Activated CD8-positive, alpha-beta memory T cell treated with anti-CD3 and anti-CD28 coated beads for 48 hours (primary cell): ENCODE measurements around the gene MYO5B.

Experiments used
- DNase-seq, 3 experiments: peaks; one replicate each; pipeline ENCODE4 v3.0.0-alpha.2; 2020; ENCODE audit warnings: low read depth in 2 of 3, low spot score in 2 of 3

Gene MYO5B

DNA sequence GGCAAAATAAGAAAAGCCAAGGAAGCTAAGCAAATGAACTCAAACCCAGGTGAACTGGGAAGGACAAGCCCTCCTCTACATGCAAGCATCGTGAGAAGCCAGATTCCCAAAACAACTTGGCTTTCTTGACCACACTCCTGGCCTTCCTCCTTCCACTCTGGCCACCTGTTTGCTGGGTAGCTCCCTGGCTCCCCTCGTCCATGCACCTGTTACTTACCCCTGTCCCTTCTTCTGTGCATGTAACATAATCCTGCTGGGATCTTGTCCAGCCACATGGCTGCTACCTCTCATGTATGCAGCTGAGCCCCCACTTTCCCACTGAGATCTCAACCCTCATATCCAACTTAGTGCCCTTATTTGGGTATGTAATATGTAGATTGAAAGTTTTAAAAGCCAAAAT lies 121.6 kb downstream of the MYO5B start:
- DNase-seq: no peak

DNA sequence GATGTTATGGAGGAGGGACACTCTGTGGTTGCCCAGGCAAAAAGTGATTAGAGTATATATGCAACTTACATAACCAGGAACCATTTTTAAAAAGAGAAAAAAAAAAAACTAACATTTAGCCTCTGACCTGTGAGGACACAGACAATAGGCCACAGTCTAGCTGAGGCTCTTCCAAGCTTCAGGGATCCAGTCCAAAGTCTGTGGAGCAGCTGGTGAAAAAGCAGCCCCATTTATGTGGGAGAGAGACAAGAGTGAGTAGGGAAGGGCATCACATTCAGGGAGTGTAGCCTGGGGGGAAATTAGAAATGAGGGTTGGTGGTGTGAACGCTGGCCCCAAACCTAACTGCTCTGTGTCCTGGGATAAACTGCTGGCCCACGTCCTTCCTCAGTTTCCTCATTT lies 122.8 kb downstream of the MYO5B start:
- no peak for DNase-seq

DNA sequence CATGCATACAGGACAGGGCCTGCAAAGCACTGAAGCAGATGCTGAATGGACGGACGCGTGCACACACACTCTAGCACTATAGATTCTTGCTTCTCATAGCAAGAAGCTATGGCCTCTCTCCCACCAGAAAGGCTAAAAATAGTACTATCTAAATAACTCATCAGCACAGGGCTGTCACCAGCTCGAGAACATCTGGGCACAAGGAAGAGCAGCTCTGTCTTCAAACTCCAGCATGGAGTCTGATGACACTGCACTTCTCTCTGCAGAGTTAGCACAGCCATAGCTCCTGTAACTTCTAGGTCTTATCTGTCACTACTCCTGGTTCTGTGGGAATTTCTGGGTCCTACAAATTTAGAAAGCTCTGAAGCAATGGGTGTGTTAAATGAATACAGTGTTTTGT lies 123.5 kb downstream of the MYO5B start:
- DNase-seq: no peak

DNA sequence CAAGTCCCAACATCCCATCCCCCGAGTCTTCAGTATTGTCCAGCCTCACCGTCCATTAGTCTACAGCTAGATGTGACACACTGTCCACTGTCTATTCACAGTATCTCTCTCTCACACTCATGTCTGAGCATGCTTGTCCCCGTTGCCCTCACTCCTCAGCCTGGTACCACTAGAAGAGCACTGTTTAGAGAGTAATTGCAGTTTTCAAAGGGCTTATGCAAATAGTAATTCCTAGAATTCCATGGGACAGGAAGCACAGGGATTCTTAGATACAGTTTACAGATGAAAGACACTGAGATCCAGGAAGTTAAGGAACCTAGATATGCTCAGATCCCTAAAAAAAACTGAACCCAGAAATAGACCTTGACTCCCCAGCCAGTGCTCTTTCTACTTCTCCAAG lies 125.5 kb downstream of the MYO5B start:
- no peak for DNase-seq

DNA sequence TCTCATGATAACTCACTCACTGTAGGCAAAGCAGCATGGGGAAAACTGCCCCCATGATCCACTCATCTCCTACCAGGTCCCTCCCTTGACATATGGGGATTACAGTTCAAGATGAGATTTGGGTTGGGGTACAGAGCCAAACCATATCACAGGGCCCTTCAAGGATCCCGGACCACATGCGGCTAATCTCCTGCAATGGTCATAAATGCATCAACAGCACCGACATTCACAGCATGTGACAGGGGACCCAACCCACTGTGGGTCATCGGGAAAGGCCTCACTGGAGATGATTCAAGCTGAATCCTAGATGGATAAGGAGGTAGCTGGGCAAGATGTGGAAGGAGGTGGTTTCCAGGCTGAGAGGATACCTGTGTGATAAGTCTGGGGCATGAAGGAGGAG lies 129.4 kb downstream of the MYO5B start:
- no peak for DNase-seq

DNA sequence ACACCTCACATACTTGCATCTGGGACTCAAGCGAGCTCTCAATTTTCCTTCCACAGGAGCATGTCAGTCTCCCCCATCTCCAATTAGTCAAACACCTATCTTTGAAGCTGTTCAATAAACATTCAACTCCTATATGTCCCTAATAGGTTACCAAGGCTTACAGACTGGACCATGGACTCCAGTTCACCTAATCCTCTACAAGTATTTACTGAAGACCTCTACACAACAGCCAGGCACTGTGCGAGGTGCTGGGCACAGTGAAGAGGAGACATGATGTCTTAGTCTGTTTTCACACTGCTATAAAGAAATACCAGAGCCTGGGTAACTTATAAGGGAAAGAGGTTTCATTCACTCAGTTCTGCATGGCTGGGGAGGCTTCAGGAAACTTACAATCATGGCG lies 129.9 kb downstream of the MYO5B start:
- no peak for DNase-seq

DNA sequence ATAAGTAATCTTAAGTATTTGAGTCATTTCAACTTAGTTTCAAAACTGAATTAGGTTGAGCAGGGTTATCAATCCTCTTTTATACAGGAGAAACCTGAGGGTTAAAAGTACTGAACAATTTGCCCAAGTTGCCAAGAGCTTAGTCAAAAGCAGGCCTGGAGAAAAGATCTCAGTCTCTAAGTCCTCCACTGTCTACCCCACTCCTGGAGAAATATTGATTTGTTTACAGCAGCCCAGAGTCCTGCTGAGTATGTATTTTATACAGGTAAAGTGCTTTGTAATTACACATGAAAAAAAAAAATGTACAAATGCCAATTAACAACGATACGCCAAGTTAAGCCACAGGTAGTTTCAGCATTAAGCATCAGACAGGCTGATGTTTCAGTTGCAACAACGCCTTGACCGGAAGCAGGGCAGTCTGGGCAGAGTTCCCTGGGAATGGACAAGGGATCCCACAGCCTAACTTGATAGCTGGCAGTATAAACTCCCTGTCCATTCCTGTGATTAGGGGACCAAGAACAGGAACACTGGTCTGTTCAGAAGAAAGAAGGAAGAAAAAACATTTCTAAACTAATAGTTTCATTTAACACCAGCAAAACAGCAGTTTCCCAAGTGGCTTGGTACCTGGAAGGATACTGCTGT lies 132.9 kb downstream of the MYO5B start:
- DNase-seq: no peak

DNA sequence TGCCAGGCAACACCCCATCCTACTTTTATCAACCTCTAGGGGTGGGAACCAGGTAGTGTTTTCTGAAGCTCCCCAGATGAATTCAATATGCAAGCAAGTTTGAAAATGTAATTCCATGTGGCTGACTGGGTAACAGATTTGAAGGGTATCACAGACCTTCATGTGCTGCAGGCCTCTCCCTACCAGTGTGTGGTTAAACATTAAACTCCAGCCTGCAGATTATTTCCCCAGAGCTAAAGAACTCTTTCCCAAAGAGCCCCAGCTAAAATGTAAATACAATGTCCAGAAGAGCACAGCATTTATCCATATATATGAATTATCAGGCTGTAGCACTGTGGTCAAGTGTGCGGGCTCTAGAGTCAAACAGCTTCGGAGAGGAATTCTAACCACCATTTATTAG lies 134.1 kb downstream of the MYO5B start:
- DNase-seq: no peak

DNA sequence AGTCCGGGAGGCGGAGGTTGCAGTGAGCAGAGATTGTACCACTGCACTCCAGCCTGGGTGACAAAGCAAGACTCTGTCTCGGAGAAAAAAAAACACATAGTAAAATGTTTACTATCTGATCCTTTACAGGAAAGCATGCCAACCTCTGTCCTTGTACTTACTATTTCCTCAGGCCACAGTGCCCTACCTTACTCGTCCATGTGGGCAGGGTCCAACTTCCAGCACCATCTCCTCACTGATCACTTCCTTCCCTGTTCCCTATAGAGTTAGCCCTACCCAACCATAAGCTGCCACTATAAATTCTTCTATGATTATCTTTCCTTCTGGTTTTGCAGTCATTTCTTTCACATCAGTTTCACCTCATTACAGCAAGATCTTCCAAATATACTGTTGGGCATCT lies 136.2 kb downstream of the MYO5B start:
- no peak for DNase-seq

DNA sequence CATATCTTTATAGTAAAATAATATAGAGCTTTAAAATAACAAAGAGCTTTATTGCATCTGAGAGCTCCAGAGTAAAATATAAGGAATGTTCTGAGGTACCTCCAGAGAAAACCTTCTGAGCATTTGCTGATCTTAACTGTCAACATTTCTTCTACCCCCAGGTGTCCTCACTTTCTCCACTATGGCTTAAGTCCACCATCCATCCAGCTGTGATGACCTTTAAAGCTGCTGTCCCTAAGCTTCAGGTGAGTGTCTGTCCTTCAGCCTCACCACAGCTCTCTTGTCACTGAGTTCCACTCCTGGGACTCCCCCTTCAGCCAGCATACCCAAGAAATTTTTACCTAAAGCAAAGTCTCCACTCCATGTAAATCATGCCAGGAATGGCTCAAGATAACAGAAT lies 137.9 kb downstream of the MYO5B start:
- DNase-seq: no peak

DNA sequence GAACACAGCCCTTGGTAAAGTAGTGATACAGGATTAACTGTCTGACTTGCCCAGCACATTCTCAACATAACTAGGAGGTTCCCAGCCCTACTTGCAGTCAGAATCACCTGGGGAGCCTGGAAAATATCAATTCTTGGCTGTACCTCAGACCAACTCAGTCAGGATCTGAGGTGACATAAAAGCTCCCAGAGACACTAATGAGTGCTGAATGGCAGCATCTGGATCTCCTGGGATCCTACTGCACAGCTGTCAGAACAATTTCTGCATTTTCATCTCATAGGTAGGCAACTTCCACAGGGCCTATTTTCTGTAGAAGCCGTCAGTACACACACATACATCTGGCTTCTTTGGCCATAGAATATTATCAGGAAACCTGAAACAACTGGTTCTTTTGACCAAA lies 138.8 kb downstream of the MYO5B start:
- DNase-seq: no peak

DNA sequence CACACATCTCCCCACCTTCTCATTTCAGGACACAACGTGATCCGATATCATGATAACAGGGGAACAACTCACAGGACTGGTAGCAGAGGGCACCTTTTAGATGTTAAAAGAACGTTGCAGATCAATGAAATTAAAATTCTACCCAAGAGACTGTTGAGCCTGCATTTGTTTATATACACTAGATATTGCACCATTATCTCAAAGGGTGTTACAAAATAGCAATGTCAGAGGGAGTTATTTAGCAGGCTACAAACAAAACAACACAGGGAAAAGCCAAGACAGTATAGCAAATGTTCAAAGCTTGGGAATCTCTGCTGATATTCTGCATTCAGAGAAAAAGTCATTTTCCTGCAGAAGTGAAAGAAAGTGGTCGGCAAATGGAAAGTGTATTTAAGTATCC lies 139.5 kb downstream of the MYO5B start:
- no peak for DNase-seq

DNA sequence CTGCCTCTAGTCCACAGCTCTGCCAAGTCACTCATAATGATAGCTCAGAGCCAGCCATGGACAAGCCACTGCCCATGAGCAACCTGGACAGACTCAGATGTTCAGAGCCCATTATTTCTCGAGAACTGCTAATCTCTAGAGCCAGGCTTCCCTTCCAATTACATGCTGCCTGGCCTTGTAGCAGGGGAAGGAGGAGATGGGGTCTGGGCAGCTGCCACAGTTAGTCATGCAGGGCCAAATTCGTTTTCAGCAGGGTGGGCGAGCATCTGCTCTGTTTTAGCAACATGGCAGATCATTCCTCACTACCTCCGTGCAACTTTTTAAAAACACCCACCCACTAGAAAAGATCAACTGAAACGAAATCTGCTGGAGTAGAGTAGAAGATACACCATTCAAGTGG lies 141.8 kb downstream of the MYO5B start:
- DNase-seq: no peak

DNA sequence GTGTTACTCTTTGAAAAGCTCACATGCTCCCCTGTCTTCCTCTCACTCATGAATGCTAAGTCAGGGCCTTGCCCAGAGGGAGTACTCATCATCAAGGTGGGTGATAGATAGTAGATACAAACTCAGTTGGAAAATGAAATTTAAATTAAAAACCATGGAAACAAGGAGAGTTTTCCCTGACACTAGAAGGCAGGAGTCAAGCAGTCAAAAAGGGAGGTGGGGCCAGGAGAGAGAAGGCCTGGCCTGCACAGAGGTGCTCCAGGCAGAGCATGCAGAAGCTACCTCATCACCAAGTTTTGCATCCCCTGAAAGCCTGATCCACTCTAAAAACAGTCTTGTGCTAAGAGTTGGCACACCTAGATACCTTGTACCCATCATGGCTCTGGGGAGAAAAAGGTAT lies 143.7 kb downstream of the MYO5B start:
- DNase-seq: no peak

DNA sequence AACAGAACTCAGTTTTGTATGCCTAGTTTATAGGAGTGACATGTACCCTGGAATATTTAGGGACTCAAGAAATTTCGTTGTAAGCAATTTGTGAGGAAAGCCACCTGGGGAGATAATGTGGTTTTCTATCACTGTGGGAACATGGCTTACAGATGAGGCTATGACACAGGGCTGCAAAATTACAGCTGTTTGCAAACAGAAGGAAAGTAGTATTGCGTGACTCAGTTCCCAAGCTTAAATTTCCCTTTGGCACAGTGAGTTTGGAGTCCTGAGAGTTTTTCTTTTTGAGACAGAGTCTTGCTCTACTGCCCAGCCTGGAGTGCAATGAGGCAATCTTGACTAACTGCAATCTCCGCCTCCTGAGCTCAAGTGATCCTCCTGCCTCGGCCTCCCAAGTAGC lies 149.8 kb downstream of the MYO5B start:
- no peak for DNase-seq

DNA sequence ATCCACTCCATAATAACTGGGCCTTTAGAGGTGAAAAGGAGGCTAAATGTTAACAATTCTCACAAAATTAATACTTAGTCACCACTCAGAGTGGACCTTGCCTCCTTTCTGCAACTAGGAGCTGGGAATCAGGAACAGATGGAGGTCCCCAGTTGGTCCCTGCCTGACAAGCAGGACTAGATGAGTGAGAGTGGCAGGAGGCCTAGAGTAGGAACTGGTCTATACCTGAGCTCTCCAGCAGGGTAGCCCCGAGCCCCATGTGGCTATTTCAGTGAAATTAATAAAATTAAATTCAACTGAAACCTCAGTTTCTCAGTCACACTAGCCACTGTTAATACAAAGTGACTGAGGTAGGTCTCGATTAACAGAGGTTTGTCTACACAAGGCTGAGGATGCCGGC lies 150.5 kb downstream of the MYO5B start:
- no peak for DNase-seq

DNA sequence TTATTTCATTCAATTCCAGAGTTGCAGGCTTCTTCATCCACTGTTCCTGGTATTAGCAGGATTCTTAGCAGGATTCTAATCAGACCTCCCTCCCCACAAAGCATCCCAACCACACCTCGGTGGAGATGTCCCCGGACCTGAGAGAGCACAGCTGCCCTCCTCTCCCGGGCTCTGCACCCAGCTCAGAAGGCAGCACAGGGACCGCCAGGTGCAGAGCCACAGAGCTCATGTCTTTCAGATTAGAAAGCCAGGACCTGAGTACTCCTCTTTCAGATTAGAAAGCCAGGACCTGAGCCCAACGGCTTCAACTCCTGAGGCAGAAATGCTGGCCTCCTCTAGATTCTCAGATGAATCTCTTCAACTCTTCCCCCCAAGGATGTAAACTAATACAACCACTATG lies 152.3 kb downstream of the MYO5B start:
- DNase-seq: no peak

DNA sequence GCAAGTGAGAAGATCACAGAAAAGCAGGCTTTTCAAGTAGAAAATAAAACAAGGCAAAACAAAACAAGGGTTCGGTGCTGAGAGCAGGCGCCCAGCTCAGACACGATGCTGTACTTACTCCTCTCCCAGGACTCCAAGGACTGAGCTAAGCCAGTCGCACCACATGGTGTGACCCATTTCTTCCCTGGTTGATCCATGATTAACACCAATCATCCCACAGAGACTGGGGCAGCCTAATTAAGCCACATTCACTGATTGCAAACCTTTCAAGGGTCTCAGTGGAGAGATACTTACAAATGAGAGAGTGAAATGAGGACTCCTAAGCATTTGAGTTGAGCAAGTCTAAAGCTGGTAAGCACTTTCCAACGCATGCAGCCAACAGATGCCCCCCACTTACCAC lies 155.2 kb downstream of the MYO5B start:
- no peak for DNase-seq

DNA sequence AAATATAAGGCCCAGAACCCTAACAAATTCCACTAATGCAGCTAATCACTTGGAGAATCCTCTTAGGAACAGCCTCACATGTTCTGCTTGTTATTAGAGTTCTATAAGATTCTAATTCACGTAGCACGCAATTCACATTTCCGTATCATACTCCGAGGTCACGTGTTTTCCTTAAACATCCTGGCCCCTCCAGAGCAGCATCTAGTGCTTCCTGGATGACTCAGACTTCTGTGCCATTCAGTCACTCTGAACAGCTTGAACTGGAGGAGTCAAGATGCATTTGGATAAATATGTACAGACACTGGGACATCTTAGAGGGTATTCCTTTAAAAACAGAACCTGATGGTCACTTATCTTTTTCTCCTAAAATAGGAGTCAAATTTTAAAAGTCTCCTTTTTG lies 156.5 kb downstream of the MYO5B start:
- DNase-seq: no peak

DNA sequence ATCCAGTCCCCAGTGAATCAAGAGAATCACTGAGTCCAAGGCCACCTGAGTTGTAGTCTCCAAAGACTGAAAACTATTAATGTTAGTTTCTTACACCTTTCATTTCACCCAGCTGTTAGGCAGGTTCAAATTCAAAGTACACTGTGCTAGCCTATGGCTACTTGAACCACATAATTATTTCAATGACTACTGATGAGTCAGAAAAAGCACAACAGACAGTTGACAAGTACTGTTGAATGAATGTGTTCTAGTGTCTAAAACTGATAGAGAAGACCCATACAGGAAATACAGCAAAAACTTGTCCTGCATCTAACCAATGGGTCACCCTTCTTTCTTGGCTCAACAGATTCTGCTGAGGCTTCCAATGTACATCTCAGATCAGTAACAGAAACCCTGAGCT lies 160.9 kb downstream of the MYO5B start:
- DNase-seq: no peak

DNA sequence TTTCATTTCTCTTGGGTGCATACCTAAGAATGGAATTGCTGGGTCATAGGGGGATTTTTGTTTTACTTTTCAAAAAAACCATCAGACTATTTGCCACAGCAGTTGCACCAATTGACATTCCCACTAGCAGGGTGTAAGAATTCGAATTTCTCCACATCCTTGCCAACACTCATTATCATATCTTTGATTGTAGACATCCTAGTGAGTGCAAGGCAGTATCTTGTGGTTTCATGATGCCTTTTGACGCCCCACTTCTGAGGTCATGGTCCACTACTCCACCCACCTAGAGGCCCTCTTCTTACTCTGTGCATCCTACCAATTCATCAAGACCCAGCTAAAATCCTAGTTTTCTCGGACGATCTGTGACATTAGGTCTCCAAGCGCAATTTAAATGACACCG lies 161.9 kb downstream of the MYO5B start:
- DNase-seq: no peak

DNA sequence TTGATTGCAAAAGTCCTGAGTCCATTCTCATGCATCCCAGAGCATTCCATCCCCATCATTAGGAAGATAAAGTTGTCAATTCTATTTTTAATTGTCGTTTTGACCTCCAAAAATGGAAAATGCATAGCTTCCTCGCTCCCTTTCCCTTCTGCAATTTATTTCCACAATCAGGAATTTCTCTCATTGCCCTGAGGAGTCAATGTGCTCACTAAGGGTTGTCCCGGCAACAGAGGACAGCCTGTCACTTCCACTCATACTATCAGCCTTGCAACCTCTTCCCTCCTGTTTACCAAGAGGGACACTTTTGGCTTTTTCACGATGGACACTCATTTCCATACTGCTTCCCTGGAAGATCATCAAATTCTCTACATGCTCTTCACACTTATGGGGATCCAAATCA lies 164.8 kb downstream of the MYO5B start:
- no peak for DNase-seq

DNA sequence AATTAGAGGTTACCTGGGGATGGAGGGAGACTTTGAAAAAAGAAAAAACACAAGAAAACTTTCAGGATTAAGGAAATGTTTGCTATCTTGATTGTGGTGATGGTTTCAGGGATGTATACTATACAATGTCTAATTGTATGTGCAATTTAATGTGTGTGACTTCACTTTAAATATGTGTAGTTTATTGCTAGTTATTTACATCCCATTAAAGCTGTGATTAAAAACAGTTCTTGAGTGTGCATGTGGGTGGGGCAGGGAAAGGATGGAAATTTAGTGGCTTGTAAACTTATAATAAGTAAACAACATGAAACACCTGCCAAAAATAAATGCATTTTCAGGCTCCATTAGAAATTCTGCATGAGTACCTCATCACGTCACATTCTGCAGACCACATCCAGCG lies 167.0 kb downstream of the MYO5B start:
- no peak for DNase-seq

DNA sequence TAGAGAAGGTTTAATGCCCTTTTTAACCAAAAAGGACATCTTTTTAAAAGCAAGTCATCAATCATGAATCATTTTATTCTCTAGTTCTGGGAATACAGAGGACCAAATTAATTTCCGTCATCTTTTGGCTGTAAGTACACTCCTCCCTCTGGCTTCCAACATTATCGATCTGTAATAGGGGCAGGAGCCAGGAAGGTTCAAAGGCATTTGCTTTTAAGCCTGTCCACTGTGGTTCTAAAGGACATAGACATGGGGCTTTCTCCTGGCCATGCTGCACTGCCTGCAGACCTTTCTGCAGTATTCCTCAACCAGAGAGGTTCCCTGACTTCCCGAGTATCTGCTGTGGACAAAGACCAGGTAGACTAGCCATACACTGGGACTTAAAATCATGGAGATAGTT lies 170.5 kb downstream of the MYO5B start:
- no peak for DNase-seq
